PC-3 (cell line): ENCODE data around the gene XIRP1. TPM values are rescaled to one million over a fixed set of nuclear protein-coding genes. Genes with fewer than 3 reads are reported as not detected.

ENCODE experiments used
- ATAC-seq: fragments of 200-7000 bp; cut with Tn5 transposase; 2 replicates; pipeline ENCODE4 v1.9.1; 2020; ENCODE audit warnings: mild to moderate bottlenecking, moderate library complexity
- BruUV-seq: library from RNA; stranded (reverse); fragments of 400-500 nt; replicated peaks from 2 replicates; lab custom pipeline; 2021; lab: Mats Ljungman, UMichigan
- CTCF ChIA-PET: fragments of 300-600 bp; sonication (Branson Sonifier 250); formaldehyde crosslinking; loops from one replicate; lab custom pipeline; 2022; ENCODE audit warnings: antibody characterized with exemption; lab: Charles Lee
- POLR2A ChIA-PET: fragments of 300-600 bp; sonication (Branson Sonifier 250); formaldehyde crosslinking; loops from one replicate; lab custom pipeline; 2022; ENCODE audit warnings: antibody characterized with exemption; ENCODE audit not compliant: unreplicated experiment; lab: Charles Lee
- DNase-seq: peaks from one replicate; pipeline ENCODE4 v3.0.0-alpha.2; 2015
- H2AFZ ChIP-seq: fragments of 300-600 bp; sonication (generic); 2 replicates; pipeline ENCODE4 v1.6.0; 2016; ENCODE audit warnings: antibody characterized with exemption, low read length
- H3F3A ChIP-seq: fragments of 300-600 bp; sonication (generic); one replicate; pipeline ENCODE4 v1.6.0; 2017; ENCODE audit warnings: antibody characterized with exemption, low read length, control low read depth, mild to moderate bottlenecking; ENCODE audit not compliant: unreplicated experiment
- H3K27ac ChIP-seq: fragments of 300-600 bp; sonication (generic); 2 replicates; pipeline ENCODE4 v1.5.1; 2016; ENCODE audit warnings: mild to moderate bottlenecking, low read length
- H3K27me3 ChIP-seq: fragments of 300-600 bp; sonication (generic); 2 replicates; pipeline ENCODE4 v1.6.1; 2016; ENCODE audit warnings: low read length, mixed read lengths
- H3K36me3 ChIP-seq: fragments of 300-600 bp; sonication (generic); 2 replicates; pipeline ENCODE4 v1.6.1; 2016; ENCODE audit warnings: low read depth, mixed run types, low read length, mixed read lengths
- H3K4me1 ChIP-seq: fragments of 300-600 bp; sonication (generic); 2 replicates; pipeline ENCODE4 v1.5.1; 2016; ENCODE audit warnings: low read length; ENCODE audit not compliant: insufficient read depth
- H3K4me2 ChIP-seq: fragments of 300-600 bp; sonication (generic); 2 replicates; pipeline ENCODE4 v1.6.0; 2016; ENCODE audit warnings: low read length
- H3K4me3 ChIP-seq: fragments of 300-600 bp; sonication (generic); 2 replicates; pipeline ENCODE4 v1.5.1; 2016; ENCODE audit warnings: mild to moderate bottlenecking, low read length, mixed read lengths
- H3K79me2 ChIP-seq: fragments of 300-600 bp; sonication (generic); 2 replicates; pipeline ENCODE4 v1.6.1; 2017; ENCODE audit warnings: low read length, mixed read lengths
- H3K9ac ChIP-seq: fragments of 300-600 bp; sonication (generic); 2 replicates; pipeline ENCODE4 v1.6.0; 2016; ENCODE audit warnings: mild to moderate bottlenecking, low read length
- H3K9me2 ChIP-seq: fragments of 300-600 bp; sonication (generic); replicated peaks from 2 replicates; pipeline ENCODE4 v1.6.1; 2016; ENCODE audit warnings: mixed run types, low read length, mixed read lengths
- H3K9me3 ChIP-seq: fragments of 300-600 bp; sonication (generic); 2 replicates; pipeline ENCODE4 v1.6.1; 2016; ENCODE audit warnings: low read length, mixed read lengths
- H4K20me1 ChIP-seq: fragments of 300-600 bp; sonication (generic); 2 replicates; pipeline ENCODE4 v1.6.1; 2016; ENCODE audit warnings: low read length, mixed read lengths
- EZH2 ChIP-seq: fragments of 300-600 bp; sonication (generic); IDR thresholded peaks from one replicate; pipeline ENCODE4 v1.6.1; 2017; ENCODE audit warnings: antibody characterized with exemption, mild to moderate bottlenecking, low read length; ENCODE audit not compliant: unreplicated experiment
- EZH2phosphoT487 ChIP-seq: fragments of 300-600 bp; sonication (generic); IDR thresholded peaks from 2 replicates; pipeline ENCODE4 v1.6.1; 2018; ENCODE audit warnings: mild to moderate bottlenecking, antibody characterized with exemption, low read length, borderline replicate concordance
- intact Hi-C: fragments of 100-400 bp; cut with micrococcal nuclease; formaldehyde crosslinking; loops from 2 replicates; pipeline ENCODE4 v1.9.0; 2023
- total RNA-seq: library from RNA; depleted of rRNA; stranded (reverse); fragments of >200 nt; gene quantifications from 2 replicates; pipeline ENCODE4 v1.2.3, GENCODE V29; 2014
- TF ChIP-seq, protein P1 (sequence below): fragments of 300-600 bp; sonication (generic); conservative IDR thresholded peaks from 2 replicates; pipeline ENCODE4 v1.5.1; 2017; ENCODE audit warnings: antibody characterized with exemption, low read depth, mild to moderate bottlenecking, low read length

XIRP1 gene
- total RNA-seq, 1 experiment from 2014 or later, result not detected

DNA sequence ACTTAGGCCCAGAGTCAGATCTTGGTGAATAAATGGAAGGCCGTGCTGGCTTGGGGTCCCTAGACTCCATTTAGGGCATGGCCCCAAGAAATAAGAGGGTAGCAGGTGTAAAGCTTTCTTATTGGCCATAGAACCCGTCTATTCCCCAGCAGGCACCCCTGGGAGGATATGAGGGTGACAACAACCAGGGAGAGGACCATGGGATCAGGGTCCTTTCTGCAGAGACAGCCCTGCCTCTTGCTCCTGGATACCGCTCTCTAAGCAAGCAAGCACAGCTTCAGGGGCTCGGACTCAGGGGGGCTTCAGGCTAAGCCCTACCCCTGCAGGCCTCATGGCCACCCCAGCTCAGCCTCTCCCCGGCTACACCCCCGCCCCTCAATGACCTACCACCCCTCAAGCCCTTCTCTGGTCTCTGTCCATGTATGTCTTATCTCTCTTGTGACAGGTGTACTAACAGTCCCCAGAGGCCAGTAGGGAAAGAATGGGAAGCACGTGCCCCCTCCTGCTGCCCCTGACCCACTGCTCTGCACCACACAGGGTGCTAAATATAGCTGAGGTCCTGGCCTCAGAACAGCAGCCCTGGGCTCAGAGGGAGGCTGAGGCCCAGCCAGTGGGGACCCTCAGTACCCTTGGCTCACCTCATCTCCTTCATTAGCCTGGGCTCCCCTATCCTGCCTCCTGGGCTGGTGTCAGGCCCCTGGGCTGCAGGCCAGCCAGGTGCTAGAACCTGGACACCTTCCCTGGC, 1.9 kb downstream of the XIRP1 start:
- Histone ChIP-seq H3K27ac (no peak overlapping the region), H2AFZ (no peak overlapping the region), H3K4me2 (no peak overlapping the region), H3K4me3 (no peak overlapping the region), H3K9ac (no peak overlapping the region), H3K79me2 (no peaks in the 10 kb centered on the region), H3K36me3 (no peaks in the 10 kb centered on the region), H3K4me1 (no peaks in the 10 kb centered on the region), H3K27me3 (no peaks in the 10 kb centered on the region), H4K20me1 (no peaks in the 10 kb centered on the region), H3K9me3 (no peaks in the 10 kb centered on the region), H3F3A (no peaks in the 10 kb centered on the region), H3K9me2 (no peaks in the 10 kb centered on the region)
- DNase-seq (no peak), ATAC-seq (no peak)
- no TSS peak for BruUV-seq
- intact Hi-C loops, result no loop called here
- TF ChIP-seq EZH2phosphoT487 (no peak), EZH2 (no peak)
- TF ChIP-seq, protein P1, sequence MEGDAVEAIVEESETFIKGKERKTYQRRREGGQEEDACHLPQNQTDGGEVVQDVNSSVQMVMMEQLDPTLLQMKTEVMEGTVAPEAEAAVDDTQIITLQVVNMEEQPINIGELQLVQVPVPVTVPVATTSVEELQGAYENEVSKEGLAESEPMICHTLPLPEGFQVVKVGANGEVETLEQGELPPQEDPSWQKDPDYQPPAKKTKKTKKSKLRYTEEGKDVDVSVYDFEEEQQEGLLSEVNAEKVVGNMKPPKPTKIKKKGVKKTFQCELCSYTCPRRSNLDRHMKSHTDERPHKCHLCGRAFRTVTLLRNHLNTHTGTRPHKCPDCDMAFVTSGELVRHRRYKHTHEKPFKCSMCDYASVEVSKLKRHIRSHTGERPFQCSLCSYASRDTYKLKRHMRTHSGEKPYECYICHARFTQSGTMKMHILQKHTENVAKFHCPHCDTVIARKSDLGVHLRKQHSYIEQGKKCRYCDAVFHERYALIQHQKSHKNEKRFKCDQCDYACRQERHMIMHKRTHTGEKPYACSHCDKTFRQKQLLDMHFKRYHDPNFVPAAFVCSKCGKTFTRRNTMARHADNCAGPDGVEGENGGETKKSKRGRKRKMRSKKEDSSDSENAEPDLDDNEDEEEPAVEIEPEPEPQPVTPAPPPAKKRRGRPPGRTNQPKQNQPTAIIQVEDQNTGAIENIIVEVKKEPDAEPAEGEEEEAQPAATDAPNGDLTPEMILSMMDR, result no peak
- POLR2A ChIA-PET, result interaction anchor here (0.6 kb wide), 1 partner anchor 24 kb away, joined by 3 read pairs; no protein-coding TSS in a partner anchor
- CTCF ChIA-PET, result interaction anchor here (0.7 to 4.3 kb wide), 2 partner anchors 98 to 100 kb away, joined by 5 to 46 read pairs; no protein-coding TSS in a partner anchor

DNA sequence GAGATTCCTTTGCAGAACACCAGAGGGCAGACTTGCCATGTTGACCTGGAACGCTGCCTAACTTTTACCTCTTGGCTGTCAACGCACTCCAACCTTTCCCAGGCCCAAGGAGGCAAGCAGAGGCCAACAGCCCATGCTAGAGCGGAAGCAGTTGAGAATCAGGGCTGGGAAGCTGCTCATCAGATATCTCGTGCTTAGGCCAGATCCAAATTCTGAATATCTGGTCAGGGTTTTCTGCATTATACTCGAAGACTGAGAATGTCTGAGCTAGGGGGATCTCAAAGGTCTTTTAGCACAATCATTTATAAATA, 2.5 kb downstream of the XIRP1 start:
- no peaks in the 10 kb centered on the region for H3K36me3 ChIP-seq
- intact Hi-C loops, result loop anchor here (1.0 to 2.0 kb wide), 3 partner anchors 89 to 189 kb away; no protein-coding TSS in a partner anchor
- DNase-seq (peak; percentile 79), ATAC-seq (peak; percentile 82)
- no TSS peak for BruUV-seq
- H3K27me3 ChIP-seq, result no peaks in the 10 kb centered on the region
- no peaks in the 10 kb centered on the region for H3K9me3 ChIP-seq
- H3F3A ChIP-seq, result no peaks in the 10 kb centered on the region
- POLR2A ChIA-PET, result interaction anchor here (0.6 kb wide), 1 partner anchor 24 kb away, joined by 3 read pairs; no protein-coding TSS in a partner anchor
- H3K9ac ChIP-seq, result no peak overlapping the region
- TF ChIP-seq EZH2, result no peak
- TF ChIP-seq EZH2phosphoT487, result no peak
- TF ChIP-seq, protein P1, result peak; percentile 88
- no peaks in the 10 kb centered on the region for H3K79me2 ChIP-seq
- H2AFZ ChIP-seq, result no peak overlapping the region
- no peak overlapping the region for H3K4me2 ChIP-seq
- no peaks in the 10 kb centered on the region for H3K9me2 ChIP-seq
- no peak overlapping the region for H3K27ac ChIP-seq
- no peaks in the 10 kb centered on the region for H3K4me1 ChIP-seq
- no peak overlapping the region for H3K4me3 ChIP-seq
- no peaks in the 10 kb centered on the region for H4K20me1 ChIP-seq
- CTCF ChIA-PET, result interaction anchor here (0.7 to 4.3 kb wide), 2 partner anchors 98 to 101 kb away, joined by 5 to 46 read pairs; no protein-coding TSS in a partner anchor
